Fibroblast of skin of back (primary cell): Measurements from ENCODE around the gene RRP9.

Experiments
- DNase-seq: peaks from one replicate; pipeline ENCODE4 v3.0.0-alpha.2; 2013

Gene RRP9

GRCh38 chr3:51955175-51955892 lies 13.6 kb upstream of the RRP9 start, which contains the start of gene GPR62:
Gene GPR62 (plus strand): TSS chr3:51955381. CDS start chr3:51955653, 272 bp downstream.
- DNase-seq: no peak

GRCh38 chr3:51954713-51955112 lies 13.0 kb upstream of the RRP9 start:
- DNase-seq: no peak

DNA sequence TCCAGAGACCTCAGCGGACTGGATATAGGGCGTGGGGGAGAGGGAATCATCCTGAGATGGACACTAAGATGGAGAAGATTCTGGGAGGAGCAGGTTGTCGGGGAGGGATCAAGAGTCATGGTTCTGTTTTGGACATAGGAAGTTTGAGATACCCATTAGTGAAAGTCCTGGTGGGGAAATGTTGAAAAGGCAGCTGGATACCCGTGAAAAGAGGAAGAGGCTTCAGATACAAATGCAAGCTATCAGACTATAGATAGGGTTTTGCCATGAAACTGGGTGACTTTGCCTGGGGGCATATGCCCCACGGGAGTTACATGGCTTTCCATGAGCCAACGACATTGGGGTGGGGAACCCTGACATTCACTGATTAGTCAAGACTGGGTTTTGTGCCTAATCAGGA lies 12.4 kb upstream of the RRP9 start:
- DNase-seq: no peak

- peak; percentile 70 for DNase-seq
Measured at GRCh38 chr3:51953445-51953844, 11.7 kb upstream of the RRP9 start.

DNA sequence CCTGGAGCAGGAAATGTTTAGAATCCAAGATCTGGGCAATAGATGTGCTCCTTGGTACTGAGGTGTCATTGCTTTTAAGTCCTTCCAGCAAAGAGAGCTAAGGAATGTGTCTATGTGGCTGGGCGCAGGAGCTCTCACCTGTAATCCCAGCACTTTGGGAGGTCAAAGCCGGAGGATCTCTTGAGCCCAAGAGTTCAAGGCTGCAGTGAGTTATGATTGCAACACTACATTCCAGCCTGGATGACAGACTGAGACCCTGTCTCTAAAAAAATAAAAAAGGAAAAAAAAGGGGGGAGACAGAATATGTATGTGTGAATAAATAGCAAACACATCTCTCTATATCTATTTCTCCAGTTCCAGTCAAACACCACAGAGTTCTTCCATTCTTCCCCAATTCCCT lies 9.2 kb upstream of the RRP9 start:
- DNase-seq: no peak

- no peak for DNase-seq
Measured at GRCh38 chr3:51949121-51949520, 7.4 kb upstream of the RRP9 start.

GRCh38 chr3:51948016-51948580 lies 6.4 kb upstream of the RRP9 start:
- no peak for DNase-seq

GRCh38 chr3:51947215-51947900 lies 5.7 kb upstream of the RRP9 start:
- DNase-seq: no peak

DNA sequence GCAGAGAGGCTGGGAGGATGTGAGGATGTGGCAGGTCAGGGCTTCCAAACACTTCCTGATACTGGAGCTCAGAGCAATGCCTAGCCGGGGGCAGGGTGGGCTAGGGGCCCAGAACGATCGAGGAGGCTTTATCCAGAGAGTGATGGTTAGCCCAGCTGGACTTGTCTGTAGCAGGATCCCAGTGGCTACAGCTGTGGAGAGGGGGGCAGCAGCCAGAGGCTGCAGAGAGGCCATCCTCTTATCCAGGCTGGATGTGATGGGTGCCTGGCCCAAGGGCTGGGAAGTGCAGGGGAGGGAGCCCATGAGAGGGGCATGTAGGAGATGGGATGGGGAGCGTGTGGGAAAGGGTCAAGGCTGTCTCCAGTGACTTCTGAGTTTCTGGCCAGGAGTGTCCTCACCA lies 5.1 kb upstream of the RRP9 start:
- DNase-seq: no peak

GRCh38 chr3:51945926-51946705 lies 4.4 kb upstream of the RRP9 start:
- no peak for DNase-seq

GRCh38 chr3:51945031-51945840 lies 3.5 kb upstream of the RRP9 start:
- no peak for DNase-seq

GRCh38 chr3:51944451-51945021 lies 2.8 kb upstream of the RRP9 start:
- DNase-seq: no peak

DNA sequence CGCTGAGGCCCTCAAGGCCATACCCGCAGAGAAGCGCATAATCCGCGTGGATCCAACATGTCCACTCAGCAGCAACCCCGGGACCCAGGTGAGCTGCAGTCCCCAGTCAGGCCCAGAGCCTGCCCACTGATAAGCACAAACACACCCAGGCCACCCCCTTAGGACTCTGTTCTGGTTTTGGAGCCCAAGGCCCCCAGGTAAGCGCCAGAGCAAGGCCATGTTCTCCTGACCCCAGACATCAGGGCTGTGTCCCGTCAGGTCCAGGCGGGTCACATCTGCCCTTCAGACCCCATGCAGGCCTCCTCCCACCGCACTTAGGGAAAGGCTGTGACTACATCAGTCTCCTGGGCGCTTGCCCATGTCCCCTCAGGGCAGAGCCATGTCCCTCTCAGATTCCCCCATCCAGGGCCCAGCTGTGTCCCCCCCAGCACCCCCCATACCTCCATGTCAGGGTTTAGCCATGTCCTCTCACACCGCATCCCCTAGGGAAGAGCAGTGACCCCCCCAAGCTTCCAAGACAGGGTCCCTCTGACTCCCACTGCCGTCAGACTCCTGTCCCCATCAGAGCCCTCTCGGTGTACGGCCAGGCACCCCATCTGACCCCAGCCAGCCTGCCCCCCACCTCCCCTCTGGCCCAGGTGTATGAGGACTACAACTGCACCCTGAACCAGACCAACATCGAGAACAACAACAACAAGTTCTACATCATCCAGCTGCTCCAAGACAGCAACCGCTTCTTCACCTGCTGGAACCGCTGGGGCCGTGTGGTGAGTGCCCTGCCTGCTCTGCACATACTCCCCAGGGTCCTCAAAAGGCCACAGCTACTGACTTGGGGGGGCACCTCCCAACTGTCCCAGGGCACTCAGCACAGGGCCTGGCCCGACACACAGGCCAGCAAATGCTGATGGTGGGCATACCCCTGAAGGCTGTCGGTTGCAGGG lies 2.0 kb upstream of the RRP9 start:
- DNase-seq: no peak

GRCh38 chr3:51942603-51943450 lies 1.1 kb upstream of the RRP9 start:
- DNase-seq: peak; percentile 78

- DNase-seq: no peak
Measured at GRCh38 chr3:51941463-51941797, 274 bp downstream of the RRP9 start.

DNA sequence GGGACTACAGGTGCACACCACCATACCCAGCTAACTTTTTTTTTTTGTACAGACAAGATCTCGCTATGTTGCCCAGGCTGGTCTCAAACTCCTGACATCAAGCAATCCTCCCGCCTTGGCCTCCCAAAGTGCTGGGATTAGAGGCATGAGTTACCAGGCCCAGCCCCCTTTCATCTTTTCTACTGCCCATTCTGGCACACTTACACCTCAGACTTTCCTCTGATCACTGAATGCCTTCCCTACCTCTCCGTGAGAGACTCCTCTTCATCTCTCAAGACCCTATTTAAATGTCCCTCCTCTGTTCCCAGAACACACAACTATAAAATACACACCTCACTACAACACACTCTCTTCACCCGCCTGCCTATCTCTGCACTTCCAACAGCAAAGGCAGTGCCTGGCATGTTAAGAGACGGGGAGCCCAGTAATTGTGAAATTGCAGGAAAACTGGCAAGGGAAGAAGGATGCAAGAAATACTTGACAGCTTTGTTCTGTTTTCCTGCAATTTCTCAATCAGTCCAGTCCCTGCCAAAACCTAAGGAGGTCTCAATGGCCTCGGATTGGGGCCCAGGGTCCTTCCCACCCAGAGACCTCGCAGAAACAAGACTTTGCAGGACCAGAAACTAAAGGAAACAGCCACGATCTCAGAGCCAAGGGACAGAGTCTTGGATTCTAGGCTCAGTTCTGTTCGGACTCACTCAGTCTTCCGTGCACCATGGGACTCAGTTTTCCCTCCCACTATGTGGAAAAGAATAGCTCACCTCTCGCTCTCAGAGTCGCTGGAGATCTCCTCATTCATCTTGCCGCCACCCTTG lies 849 bp downstream of the RRP9 start:
- DNase-seq: no peak

GRCh38 chr3:51938780-51939425 lies 2.8 kb downstream of the RRP9 start:
- DNase-seq: no peak
